Hepatocyte (in vitro differentiated cells): Measurements from ENCODE around the gene FAM3C. TPM values are rescaled to one million over a fixed set of nuclear protein-coding genes. Genes with fewer than 3 reads are reported as not detected.
"Not testable (repeated sequence)": the region's sequence is repeated elsewhere in the genome, so short reads cannot be mapped to it uniquely, and the experiment has no call there.

Experiments
- DNase-seq: peaks from one replicate; pipeline ENCODE4 v3.0.0-alpha.2; 2016; ENCODE audit warnings: low spot score
- H2AFZ ChIP-seq: fragments of 200-600 bp; sonication (generic); 2 replicates; pipeline ENCODE4 v1.6.0; 2016; ENCODE audit warnings: antibody characterized with exemption, mild to moderate bottlenecking
- H3K27ac ChIP-seq: fragments of 200-600 bp; sonication (generic); 2 replicates; pipeline ENCODE4 v1.5.1; 2016; ENCODE audit warnings: mild to moderate bottlenecking
- H3K27me3 ChIP-seq: fragments of 200-600 bp; sonication (generic); 2 replicates; pipeline ENCODE4 v1.6.1; 2016
- H3K36me3 ChIP-seq: fragments of 200-600 bp; sonication (generic); replicated peaks from 2 replicates; pipeline ENCODE4 v1.5.1; 2016; ENCODE audit warnings: low read depth; ENCODE audit not compliant: insufficient read depth
- H3K4me1 ChIP-seq: fragments of 200-600 bp; sonication (generic); 2 replicates; pipeline ENCODE4 v1.5.1; 2016; ENCODE audit warnings: mild to moderate bottlenecking, moderate library complexity; ENCODE audit not compliant: insufficient read depth
- H3K4me2 ChIP-seq: fragments of 200-600 bp; sonication (generic); 2 replicates; pipeline ENCODE4 v1.6.0; 2016
- H3K4me3 ChIP-seq: fragments of 200-600 bp; sonication (generic); 2 replicates; pipeline ENCODE4 v1.5.1; 2016; ENCODE audit warnings: mild to moderate bottlenecking
- H3K79me2 ChIP-seq: fragments of 200-600 bp; sonication (generic); 2 replicates; pipeline ENCODE4 v1.6.0; 2017; ENCODE audit warnings: mild to moderate bottlenecking
- H3K9me2 ChIP-seq: fragments of 200-600 bp; sonication (generic); replicated peaks from 2 replicates; pipeline ENCODE4 v1.6.0; 2017; ENCODE audit warnings: mild to moderate bottlenecking; ENCODE audit not compliant: insufficient read depth
- H3K9me3 ChIP-seq: fragments of 200-600 bp; sonication (generic); 2 replicates; pipeline ENCODE4 v1.5.1; 2016; ENCODE audit warnings: low read depth, mild to moderate bottlenecking
- H4K20me1 ChIP-seq: fragments of 200-600 bp; sonication (generic); 2 replicates; pipeline ENCODE4 v1.6.0; 2016; ENCODE audit warnings: mild to moderate bottlenecking; ENCODE audit not compliant: insufficient read depth, poor library complexity, severe bottlenecking
- EZH2 ChIP-seq: fragments of 200-600 bp; sonication (generic); IDR thresholded peaks from 2 replicates; pipeline ENCODE4 v1.6.1; 2016; ENCODE audit warnings: antibody characterized with exemption, mild to moderate bottlenecking, borderline replicate concordance
- EZH2phosphoT487 ChIP-seq: fragments of 200-600 bp; sonication (generic); IDR thresholded peaks from one replicate; pipeline ENCODE4 v1.6.1; 2018; ENCODE audit warnings: antibody characterized with exemption, mild to moderate bottlenecking, low read depth, moderate library complexity; ENCODE audit not compliant: unreplicated experiment, severe bottlenecking
- WGBS: methylation state at CpG from one replicate; pipeline ENCODE4 v1.1.6; 2016; ENCODE audit warnings: low lambda C conversion rate; ENCODE audit errors: missing lambda C conversion rate; 5-methylcytosine and 5-hydroxymethylcytosine counted together
- polyA plus RNA-seq: library from polyadenylated mRNA; unstranded; fragments of >200 nt; fragmentation: Nextera tagmentation; extraction: Ambion mirVana; gene quantifications from 2 replicates; pipeline ENCODE4 v1.2.1, GENCODE V29; 2016
- total RNA-seq: library from RNA; depleted of rRNA; stranded (reverse); fragments of >200 nt; gene quantifications from 2 replicates; pipeline ENCODE4 v1.2.3, GENCODE V29; 2014
- TF ChIP-seq, protein P1 (sequence below): fragments of 200-600 bp; sonication (generic); IDR thresholded peaks from 2 replicates; pipeline ENCODE4 v1.5.1; 2016; ENCODE audit warnings: antibody characterized with exemption, mild to moderate bottlenecking; ENCODE audit not compliant: poor library complexity

FAM3C gene
- total and polyA plus RNA-seq, 2 experiments from 2014 or later: 119 to 127 TPM

DNA sequence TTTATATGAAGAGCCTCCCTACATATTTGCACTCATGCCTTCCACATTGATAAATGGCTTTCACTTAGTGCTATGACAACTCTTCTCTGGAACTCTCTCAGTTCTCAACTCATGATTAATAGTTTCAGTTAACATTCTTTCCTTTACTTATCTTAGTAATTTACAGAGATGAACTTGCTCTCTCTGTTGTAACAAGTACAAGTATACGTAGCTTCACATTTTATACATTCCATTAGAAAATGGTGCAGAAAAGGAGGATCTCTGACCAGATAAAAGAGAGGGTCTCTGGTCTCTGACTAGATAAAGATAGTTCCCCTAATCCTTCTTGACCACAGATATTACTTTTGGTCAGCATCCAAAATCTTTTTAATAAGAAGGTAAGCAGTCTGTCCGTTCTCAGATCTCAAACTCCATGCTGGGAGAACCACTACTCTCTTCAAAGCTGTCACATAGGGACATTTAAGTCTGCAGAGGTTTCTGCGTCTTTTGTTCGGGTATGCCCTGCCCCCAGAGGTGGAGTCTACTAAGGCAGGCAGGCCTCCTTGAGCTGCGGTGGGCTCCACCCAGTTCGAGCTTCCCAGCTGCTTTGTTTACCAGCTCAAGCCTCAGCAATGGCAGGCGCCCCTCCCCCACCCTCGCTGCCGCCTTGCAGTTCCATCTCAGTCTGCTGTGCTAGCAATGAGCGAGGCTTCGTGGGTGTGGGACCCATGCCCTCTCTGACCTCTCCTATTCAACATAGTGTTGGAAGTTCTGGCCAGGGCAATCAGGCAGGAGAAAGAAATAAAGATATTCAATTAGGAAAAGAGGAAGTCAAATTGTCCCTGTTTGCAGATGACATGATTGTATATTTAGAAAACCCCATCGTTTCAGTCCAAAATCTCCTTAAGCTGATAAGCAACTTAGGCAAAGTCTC, 42.2 kb upstream of the FAM3C start:
- not testable (repeated sequence) for H4K20me1 ChIP-seq, H3K79me2 ChIP-seq, H3K4me3 ChIP-seq, H3K9me2 ChIP-seq, H3K9me3 ChIP-seq, H3K36me3 ChIP-seq, H3K27me3 ChIP-seq
- Histone ChIP-seq H3K4me2 (peak overlapping the region; percentile 74), H2AFZ (peak overlapping the region; percentile 63), H3K4me1 (peaks cover 11% of the 10 kb centered on the region), H3K27ac (peak overlapping the region; percentile 89)
- DNase-seq: peak; percentile 78
- TF ChIP-seq, protein P1, sequence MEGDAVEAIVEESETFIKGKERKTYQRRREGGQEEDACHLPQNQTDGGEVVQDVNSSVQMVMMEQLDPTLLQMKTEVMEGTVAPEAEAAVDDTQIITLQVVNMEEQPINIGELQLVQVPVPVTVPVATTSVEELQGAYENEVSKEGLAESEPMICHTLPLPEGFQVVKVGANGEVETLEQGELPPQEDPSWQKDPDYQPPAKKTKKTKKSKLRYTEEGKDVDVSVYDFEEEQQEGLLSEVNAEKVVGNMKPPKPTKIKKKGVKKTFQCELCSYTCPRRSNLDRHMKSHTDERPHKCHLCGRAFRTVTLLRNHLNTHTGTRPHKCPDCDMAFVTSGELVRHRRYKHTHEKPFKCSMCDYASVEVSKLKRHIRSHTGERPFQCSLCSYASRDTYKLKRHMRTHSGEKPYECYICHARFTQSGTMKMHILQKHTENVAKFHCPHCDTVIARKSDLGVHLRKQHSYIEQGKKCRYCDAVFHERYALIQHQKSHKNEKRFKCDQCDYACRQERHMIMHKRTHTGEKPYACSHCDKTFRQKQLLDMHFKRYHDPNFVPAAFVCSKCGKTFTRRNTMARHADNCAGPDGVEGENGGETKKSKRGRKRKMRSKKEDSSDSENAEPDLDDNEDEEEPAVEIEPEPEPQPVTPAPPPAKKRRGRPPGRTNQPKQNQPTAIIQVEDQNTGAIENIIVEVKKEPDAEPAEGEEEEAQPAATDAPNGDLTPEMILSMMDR: peak; percentile 22
- 6% methylated on average over 12 of the region's 12 CpGs for WGBS

DNA sequence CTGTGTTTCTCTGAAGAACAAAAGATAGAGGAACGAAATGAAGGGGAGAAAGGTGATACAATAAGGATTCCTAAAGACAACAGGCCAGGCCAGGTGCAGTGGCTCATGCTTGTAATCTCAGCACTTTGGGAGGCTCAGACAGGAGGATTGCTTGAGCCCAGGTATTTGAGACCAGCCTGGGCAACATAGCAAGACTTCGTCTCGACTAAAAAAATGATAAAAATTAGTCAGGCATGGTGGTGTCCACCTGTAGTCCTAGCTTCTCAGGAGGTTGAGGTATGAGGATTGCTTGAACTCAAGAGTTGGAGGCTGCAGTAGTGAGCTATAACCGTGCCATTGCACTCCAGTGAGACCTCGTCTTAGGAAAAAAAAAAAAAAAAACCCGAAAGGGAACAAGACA, 41.4 kb upstream of the FAM3C start:
- WGBS: 83% methylated on average over 6 of the region's 6 CpGs
- Histone ChIP-seq H3K27ac (peak overlapping the region; percentile 89), H2AFZ (no peak overlapping the region)

DNA sequence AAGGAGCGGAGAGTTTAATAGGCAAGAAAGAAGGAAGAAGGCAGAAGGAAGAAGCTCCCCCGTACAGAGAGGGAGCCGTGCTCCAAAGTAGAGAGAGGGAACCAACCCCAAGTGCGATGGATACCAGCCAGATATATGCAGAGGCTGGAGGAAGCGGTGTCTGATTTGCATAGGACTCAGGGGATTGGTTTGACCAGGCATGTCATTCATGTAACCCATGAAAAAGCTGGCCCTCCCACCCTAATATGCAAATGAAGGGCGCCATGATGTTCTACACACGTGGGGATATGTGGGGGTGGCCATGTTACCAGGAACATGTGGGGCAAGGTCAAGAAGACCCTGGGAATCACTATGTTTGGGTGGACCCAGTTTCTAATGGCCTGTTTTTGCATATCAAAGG, 40.6 kb upstream of the FAM3C start:
- no peaks in the 10 kb centered on the region for H4K20me1 ChIP-seq

More for the DNA sequence above, 41.4 kb upstream of the FAM3C start:
- Histone ChIP-seq H3K36me3 (no peaks in the 10 kb centered on the region), H3K9me2 (no peaks in the 10 kb centered on the region), H3K27me3 (no peaks in the 10 kb centered on the region), H3K4me1 (peaks cover 11% of the 10 kb centered on the region), H3K79me2 (no peaks in the 10 kb centered on the region), H3K4me2 (peak overlapping the region; percentile 74), H3K4me3 (no peak overlapping the region), H3K9me3 (no peaks in the 10 kb centered on the region), H4K20me1 (no peaks in the 10 kb centered on the region)
- DNase-seq: no peak
- no peak for TF ChIP-seq EZH2phosphoT487
- TF ChIP-seq EZH2: no peak
- TF ChIP-seq, protein P1: no peak

More for the DNA sequence above, 40.6 kb upstream of the FAM3C start:
- no peak for DNase-seq
- no peaks in the 10 kb centered on the region for H3K27me3 ChIP-seq
- peak overlapping the region; percentile 89 for H3K27ac ChIP-seq
- no peaks in the 10 kb centered on the region for H3K9me3 ChIP-seq
- no peak overlapping the region for H3K4me2 ChIP-seq
- H3K9me2 ChIP-seq: no peaks in the 10 kb centered on the region
- no peak overlapping the region for H3K4me3 ChIP-seq
- H3K4me1 ChIP-seq: peaks cover 11% of the 10 kb centered on the region
- TF ChIP-seq EZH2: no peak
- no peak for TF ChIP-seq EZH2phosphoT487
- TF ChIP-seq, protein P1: no peak
- WGBS: 84% methylated on average over 6 of the region's 7 CpGs
- H3K36me3 ChIP-seq: no peaks in the 10 kb centered on the region
- H3K79me2 ChIP-seq: no peaks in the 10 kb centered on the region
- H2AFZ ChIP-seq: no peak overlapping the region
